ENCODE data around the gene TMEM72.

- TF ChIP-seq POLR2AphosphoS5 (IDR thresholded peaks at IDR 0.05; ENCODE audit: insufficient read depth in 1 of 2, low read depth in 1 of 2), result no peak
- TF ChIP-seq, protein P1, sequence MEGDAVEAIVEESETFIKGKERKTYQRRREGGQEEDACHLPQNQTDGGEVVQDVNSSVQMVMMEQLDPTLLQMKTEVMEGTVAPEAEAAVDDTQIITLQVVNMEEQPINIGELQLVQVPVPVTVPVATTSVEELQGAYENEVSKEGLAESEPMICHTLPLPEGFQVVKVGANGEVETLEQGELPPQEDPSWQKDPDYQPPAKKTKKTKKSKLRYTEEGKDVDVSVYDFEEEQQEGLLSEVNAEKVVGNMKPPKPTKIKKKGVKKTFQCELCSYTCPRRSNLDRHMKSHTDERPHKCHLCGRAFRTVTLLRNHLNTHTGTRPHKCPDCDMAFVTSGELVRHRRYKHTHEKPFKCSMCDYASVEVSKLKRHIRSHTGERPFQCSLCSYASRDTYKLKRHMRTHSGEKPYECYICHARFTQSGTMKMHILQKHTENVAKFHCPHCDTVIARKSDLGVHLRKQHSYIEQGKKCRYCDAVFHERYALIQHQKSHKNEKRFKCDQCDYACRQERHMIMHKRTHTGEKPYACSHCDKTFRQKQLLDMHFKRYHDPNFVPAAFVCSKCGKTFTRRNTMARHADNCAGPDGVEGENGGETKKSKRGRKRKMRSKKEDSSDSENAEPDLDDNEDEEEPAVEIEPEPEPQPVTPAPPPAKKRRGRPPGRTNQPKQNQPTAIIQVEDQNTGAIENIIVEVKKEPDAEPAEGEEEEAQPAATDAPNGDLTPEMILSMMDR (IDR thresholded peaks at IDR 0.05), result no peak
- TF ChIP-seq POLR2A (IDR thresholded peaks at IDR 0.05), result no peak
Observed at GRCh38 chr10:44960482-44961229, 49.5 kb downstream of the TMEM72 start.

Measured in vagina (tissue), 2 donors.